Stimulated activated CD4-positive, alpha-beta T cell treated with anti-CD3 and anti-CD28 coated beads, TNF-alpha, amount 100 ng/mL, for 4 hours (primary cell): ENCODE data around the gene MTFMT.
"Not testable (repeated sequence)": the region's sequence is repeated elsewhere in the genome, so short reads cannot be mapped to it uniquely, and the experiment has no call there.

Source experiments
- DNase-seq, 3 experiments: peaks; one replicate each; pipeline ENCODE4 v3.0.0-alpha.2; 2020; ENCODE audit warnings: low read depth in 3 of 3

Gene MTFMT

GRCh38 chr15:65060641-65061397 is 31.4 kb upstream of the MTFMT start:
- DNase-seq, result no peak

GRCh38 chr15:65059931-65060596 is 30.6 kb upstream of the MTFMT start:
- DNase-seq, result no peak

- DNase-seq, result no peak
Measured at GRCh38 chr15:65059369-65059750, 29.9 kb upstream of the MTFMT start.

- DNase-seq, result no peak
Measured at GRCh38 chr15:65058394-65059368, 29.2 kb upstream of the MTFMT start.

- DNase-seq, result no peak
Measured at GRCh38 chr15:65057549-65057940, 28.1 kb upstream of the MTFMT start.

GRCh38 chr15:65056868-65057548 is 27.6 kb upstream of the MTFMT start:
- no peak for DNase-seq

- DNase-seq, result no peak
Measured at GRCh38 chr15:65056106-65056505, 26.7 kb upstream of the MTFMT start.

GRCh38 chr15:65055201-65055870 is 25.9 kb upstream of the MTFMT start:
- no peak for DNase-seq

GRCh38 chr15:65054333-65055200 is 25.1 kb upstream of the MTFMT start:
- peak in 2 of 3 experiments; percentile 13 to 28 for DNase-seq

- no peak for DNase-seq
Measured at GRCh38 chr15:65052956-65053355, 23.5 kb upstream of the MTFMT start.

- DNase-seq, result no peak
Measured at GRCh38 chr15:65051266-65051665, 21.8 kb upstream of the MTFMT start.

GRCh38 chr15:65050270-65050669 is 20.8 kb upstream of the MTFMT start:
- DNase-seq, result no peak

- peak; percentile 78 to 87 (median 78) for DNase-seq
Measured at GRCh38 chr15:65049418-65049840, 20.0 kb upstream of the MTFMT start.

- DNase-seq, result no peak
Measured at GRCh38 chr15:65048241-65048640, 18.8 kb upstream of the MTFMT start.

- DNase-seq, result no peak
Measured at GRCh38 chr15:65044724-65045481, 15.5 kb upstream of the MTFMT start, which contains the start of gene SLC51B. Gene SLC51B, plus strand, starts transcription at chr15:65045387. Its CDS starts 4,618 bp downstream, at chr15:65050005.

- DNase-seq, result not testable (repeated sequence)
Measured at GRCh38 chr15:65044218-65044617, 14.8 kb upstream of the MTFMT start.

GRCh38 chr15:65042776-65043327 is 13.4 kb upstream of the MTFMT start:
- no peak for DNase-seq

- DNase-seq, result no peak
Measured at GRCh38 chr15:65041787-65042186, 12.3 kb upstream of the MTFMT start.

- DNase-seq, result no peak
Measured at GRCh38 chr15:65040461-65040860, 11.0 kb upstream of the MTFMT start.
